ENCODE results near the gene SLC22A1. TPM values are rescaled to one million over a fixed set of nuclear protein-coding genes. Genes with fewer than 3 reads are reported as not detected.
"Not testable (repeated sequence)": the region's sequence is repeated elsewhere in the genome, so short reads cannot be mapped to it uniquely, and the experiment has no call there.

The SLC22A1 gene
- polyA plus RNA-seq, 2 donors: 0.13 to 0.43 TPM

GRCh38 chr6:160106010-160106409 lies 15.6 kb upstream of the SLC22A1 start:
- H3K9me3 ChIP-seq (ENCODE audit: control insufficient read depth in 2 of 2, insufficient read depth in 1 of 2, low read depth in 1 of 2, low read length in 1 of 2): no peaks in the 10 kb centered on the region
- H3K27ac ChIP-seq (ENCODE audit: low read depth in 2 of 2, low read length in 1 of 2): no peak overlapping the region
- no peak overlapping the region for H3K4me3 ChIP-seq (ENCODE audit: low read depth in 1 of 2, low read length in 2 of 2)
- peaks cover 36 to 37% of the 10 kb centered on the region in 2 donors for H3K36me3 ChIP-seq (ENCODE audit: control insufficient read depth in 2 of 2, insufficient read depth in 2 of 2, low read length in 1 of 2)
- peaks cover 0 to 2% of the 10 kb centered on the region in 2 donors for H3K4me1 ChIP-seq (ENCODE audit: control insufficient read depth in 2 of 2, insufficient read depth in 2 of 2, low read length in 1 of 2)
- H3K27me3 ChIP-seq (ENCODE audit: control insufficient read depth in 1 of 2, insufficient read depth in 2 of 2, low read length in 2 of 2): no peaks in the 10 kb centered on the region
- WGBS, 2 donors: 96% methylated on average over 14 of the region's 14 CpGs

- peaks cover 34 to 36% of the 10 kb centered on the region in 2 donors for H3K36me3 ChIP-seq (ENCODE audit: control insufficient read depth in 2 of 2, insufficient read depth in 2 of 2, low read length in 1 of 2)
- H3K4me1 ChIP-seq (ENCODE audit: control insufficient read depth in 2 of 2, insufficient read depth in 2 of 2, low read length in 1 of 2): peaks cover 0 to 2% of the 10 kb centered on the region in 2 donors
- H3K27me3 ChIP-seq (ENCODE audit: control insufficient read depth in 1 of 2, insufficient read depth in 2 of 2, low read length in 2 of 2): no peaks in the 10 kb centered on the region
- no peaks in the 10 kb centered on the region for H3K9me3 ChIP-seq (ENCODE audit: control insufficient read depth in 2 of 2, insufficient read depth in 1 of 2, low read depth in 1 of 2, low read length in 1 of 2)
- WGBS, 2 donors: 82 to 85% methylated on average over 4 of the region's 4 CpGs
- no peak overlapping the region for H3K4me3 ChIP-seq (ENCODE audit: low read depth in 1 of 2, low read length in 2 of 2)
- H3K27ac ChIP-seq (ENCODE audit: low read depth in 2 of 2, low read length in 1 of 2): no peak overlapping the region
These were observed 14.9 kb upstream of the SLC22A1 start for GRCh38 chr6:160106701-160107100.

GRCh38 chr6:160108077-160108476 lies 13.5 kb upstream of the SLC22A1 start:
- no peaks in the 10 kb centered on the region for H3K9me3 ChIP-seq (ENCODE audit: control insufficient read depth in 2 of 2, insufficient read depth in 1 of 2, low read depth in 1 of 2, low read length in 1 of 2)
- 96 to 97% methylated on average over 5 of the region's 5 CpGs for WGBS, 2 donors
- no peaks in the 10 kb centered on the region for H3K4me1 ChIP-seq (ENCODE audit: control insufficient read depth in 2 of 2, insufficient read depth in 2 of 2, low read length in 1 of 2)
- no peaks in the 10 kb centered on the region for H3K27me3 ChIP-seq (ENCODE audit: control insufficient read depth in 1 of 2, insufficient read depth in 2 of 2, low read length in 2 of 2)
- H3K4me3 ChIP-seq (ENCODE audit: low read depth in 1 of 2, low read length in 2 of 2): no peak overlapping the region
- H3K36me3 ChIP-seq (ENCODE audit: control insufficient read depth in 2 of 2, insufficient read depth in 2 of 2, low read length in 1 of 2): peaks cover 21 to 27% of the 10 kb centered on the region in 2 donors
- no peak overlapping the region for H3K27ac ChIP-seq (ENCODE audit: low read depth in 2 of 2, low read length in 1 of 2)

- H3K27me3 ChIP-seq (ENCODE audit: control insufficient read depth in 1 of 2, insufficient read depth in 2 of 2, low read length in 2 of 2): no peaks in the 10 kb centered on the region
- H3K9me3 ChIP-seq (ENCODE audit: control insufficient read depth in 2 of 2, insufficient read depth in 1 of 2, low read depth in 1 of 2, low read length in 1 of 2): no peaks in the 10 kb centered on the region
- H3K36me3 ChIP-seq (ENCODE audit: control insufficient read depth in 2 of 2, insufficient read depth in 2 of 2, low read length in 1 of 2): peaks cover 8 to 11% of the 10 kb centered on the region in 2 donors
- H3K27ac ChIP-seq (ENCODE audit: low read depth in 2 of 2, low read length in 1 of 2): no peak overlapping the region
- H3K4me1 ChIP-seq (ENCODE audit: control insufficient read depth in 2 of 2, insufficient read depth in 2 of 2, low read length in 1 of 2): no peaks in the 10 kb centered on the region
- H3K4me3 ChIP-seq (ENCODE audit: low read depth in 1 of 2, low read length in 2 of 2): no peak overlapping the region
These were observed 11.0 kb upstream of the SLC22A1 start for GRCh38 chr6:160110586-160111123.

- Histone ChIP-seq H3K36me3 (ENCODE audit: control insufficient read depth in 2 of 2, insufficient read depth in 2 of 2, low read length in 1 of 2) (peaks cover 9 to 11% of the 10 kb centered on the region in 2 donors), H3K27ac (ENCODE audit: low read depth in 2 of 2, low read length in 1 of 2) (no peak overlapping the region), H3K9me3 (ENCODE audit: control insufficient read depth in 2 of 2, insufficient read depth in 1 of 2, low read depth in 1 of 2, low read length in 1 of 2) (no peaks in the 10 kb centered on the region), H3K4me1 (ENCODE audit: control insufficient read depth in 2 of 2, insufficient read depth in 2 of 2, low read length in 1 of 2) (no peaks in the 10 kb centered on the region), H3K4me3 (ENCODE audit: low read depth in 1 of 2, low read length in 2 of 2) (no peak overlapping the region), H3K27me3 (ENCODE audit: control insufficient read depth in 1 of 2, insufficient read depth in 2 of 2, low read length in 2 of 2) (no peaks in the 10 kb centered on the region)
- 85 to 88% methylated on average over 4 of the region's 4 CpGs for WGBS, 2 donors
These were observed 9.8 kb upstream of the SLC22A1 start for GRCh38 chr6:160111806-160112205.

- Histone ChIP-seq H3K27me3 (ENCODE audit: control insufficient read depth in 1 of 2, insufficient read depth in 2 of 2, low read length in 2 of 2) (no peaks in the 10 kb centered on the region), H3K9me3 (ENCODE audit: control insufficient read depth in 2 of 2, insufficient read depth in 1 of 2, low read depth in 1 of 2, low read length in 1 of 2) (peaks cover 0 to 4% of the 10 kb centered on the region in 2 donors), H3K4me3 (ENCODE audit: low read depth in 1 of 2, low read length in 2 of 2) (no peak overlapping the region), H3K27ac (ENCODE audit: low read depth in 2 of 2, low read length in 1 of 2) (no peak overlapping the region), H3K4me1 (ENCODE audit: control insufficient read depth in 2 of 2, insufficient read depth in 2 of 2, low read length in 1 of 2) (no peaks in the 10 kb centered on the region), H3K36me3 (ENCODE audit: control insufficient read depth in 2 of 2, insufficient read depth in 2 of 2, low read length in 1 of 2) (peaks cover 11 to 13% of the 10 kb centered on the region in 2 donors)
- WGBS, 2 donors: 70 to 80% methylated on average over 6 of the region's 6 CpGs
These were observed 8.9 kb upstream of the SLC22A1 start for GRCh38 chr6:160112628-160113299.

- not testable (repeated sequence) for H3K9me3 ChIP-seq (ENCODE audit: control insufficient read depth in 2 of 2, insufficient read depth in 1 of 2, low read depth in 1 of 2, low read length in 1 of 2); H3K27ac ChIP-seq (ENCODE audit: low read depth in 2 of 2, low read length in 1 of 2); H3K27me3 ChIP-seq (ENCODE audit: control insufficient read depth in 1 of 2, insufficient read depth in 2 of 2, low read length in 2 of 2); H3K4me1 ChIP-seq (ENCODE audit: control insufficient read depth in 2 of 2, insufficient read depth in 2 of 2, low read length in 1 of 2); H3K4me3 ChIP-seq (ENCODE audit: low read depth in 1 of 2, low read length in 2 of 2)
- H3K36me3 ChIP-seq (ENCODE audit: control insufficient read depth in 2 of 2, insufficient read depth in 2 of 2, low read length in 1 of 2): peaks cover 9 to 12% of the 10 kb centered on the region in 2 donors
- 92 to 97% methylated on average over 5 to 29 of the region's 29 CpGs for WGBS, 2 donors
These were observed 7.1 kb upstream of the SLC22A1 start for GRCh38 chr6:160114536-160114935.

GRCh38 chr6:160115421-160115820 lies 6.2 kb upstream of the SLC22A1 start:
- WGBS, 2 donors: 97 to 98% methylated on average over 3 of the region's 3 CpGs
- H3K27ac ChIP-seq (ENCODE audit: low read depth in 2 of 2, low read length in 1 of 2): no peak overlapping the region
- H3K9me3 ChIP-seq (ENCODE audit: control insufficient read depth in 2 of 2, insufficient read depth in 1 of 2, low read depth in 1 of 2, low read length in 1 of 2): peaks cover 3 to 4% of the 10 kb centered on the region in 2 donors
- no peaks in the 10 kb centered on the region for H3K27me3 ChIP-seq (ENCODE audit: control insufficient read depth in 1 of 2, insufficient read depth in 2 of 2, low read length in 2 of 2)
- no peak overlapping the region for H3K4me3 ChIP-seq (ENCODE audit: low read depth in 1 of 2, low read length in 2 of 2)
- no peaks in the 10 kb centered on the region for H3K4me1 ChIP-seq (ENCODE audit: control insufficient read depth in 2 of 2, insufficient read depth in 2 of 2, low read length in 1 of 2)
- peaks cover 2 to 12% of the 10 kb centered on the region in 2 donors for H3K36me3 ChIP-seq (ENCODE audit: control insufficient read depth in 2 of 2, insufficient read depth in 2 of 2, low read length in 1 of 2)

GRCh38 chr6:160116411-160116810 lies 5.2 kb upstream of the SLC22A1 start:
- 94 to 98% methylated on average over 2 of the region's 2 CpGs for WGBS, 2 donors
- Histone ChIP-seq H3K4me3 (ENCODE audit: low read depth in 1 of 2, low read length in 2 of 2) (no peak overlapping the region), H3K9me3 (ENCODE audit: control insufficient read depth in 2 of 2, insufficient read depth in 1 of 2, low read depth in 1 of 2, low read length in 1 of 2) (peaks cover 3 to 4% of the 10 kb centered on the region in 2 donors), H3K4me1 (ENCODE audit: control insufficient read depth in 2 of 2, insufficient read depth in 2 of 2, low read length in 1 of 2) (no peaks in the 10 kb centered on the region), H3K27ac (ENCODE audit: low read depth in 2 of 2, low read length in 1 of 2) (no peak overlapping the region), H3K27me3 (ENCODE audit: control insufficient read depth in 1 of 2, insufficient read depth in 2 of 2, low read length in 2 of 2) (no peaks in the 10 kb centered on the region), H3K36me3 (ENCODE audit: control insufficient read depth in 2 of 2, insufficient read depth in 2 of 2, low read length in 1 of 2) (peaks cover 0 to 12% of the 10 kb centered on the region in 2 donors)

- Histone ChIP-seq H3K36me3 (ENCODE audit: control insufficient read depth in 2 of 2, insufficient read depth in 2 of 2, low read length in 1 of 2) (peaks cover 0 to 12% of the 10 kb centered on the region in 2 donors), H3K4me3 (ENCODE audit: low read depth in 1 of 2, low read length in 2 of 2) (no peak overlapping the region), H3K9me3 (ENCODE audit: control insufficient read depth in 2 of 2, insufficient read depth in 1 of 2, low read depth in 1 of 2, low read length in 1 of 2) (peaks cover 3 to 4% of the 10 kb centered on the region in 2 donors), H3K27ac (ENCODE audit: low read depth in 2 of 2, low read length in 1 of 2) (no peak overlapping the region), H3K27me3 (ENCODE audit: control insufficient read depth in 1 of 2, insufficient read depth in 2 of 2, low read length in 2 of 2) (no peaks in the 10 kb centered on the region), H3K4me1 (ENCODE audit: control insufficient read depth in 2 of 2, insufficient read depth in 2 of 2, low read length in 1 of 2) (no peaks in the 10 kb centered on the region)
- WGBS, 2 donors: 98% methylated on average over 6 of the region's 6 CpGs
These were observed 4.5 kb upstream of the SLC22A1 start for GRCh38 chr6:160117137-160117536.
